HG03097 (cell line): Measurements from ENCODE around the gene ARFIP2.

Experiments
- ATAC-seq: cut with Tn5 transposase; IDR thresholded peaks from one replicate; pipeline ENCODE4 v1.9.1; 2021; ENCODE audit not compliant: unreplicated experiment, low FRiP score

The ARFIP2 gene

GRCh38 chr11:6448574-6448973 is 32.6 kb downstream of the ARFIP2 start:
- no peak for ATAC-seq

GRCh38 chr11:6443269-6444003 is 37.7 kb downstream of the ARFIP2 start:
- ATAC-seq: no peak

- no peak for ATAC-seq
These were observed 38.7 kb downstream of the ARFIP2 start for GRCh38 chr11:6442441-6442840.

- no peak for ATAC-seq
These were observed 40.2 kb downstream of the ARFIP2 start, which contains the start of gene HPX for GRCh38 chr11:6440906-6441358. Gene HPX, minus strand, starts transcription at chr11:6440987. Its CDS starts 24 bp downstream, at chr11:6440963.

- no peak for ATAC-seq
These were observed 42.1 kb downstream of the ARFIP2 start for GRCh38 chr11:6438979-6439571.

- no peak for ATAC-seq
These were observed 43.1 kb downstream of the ARFIP2 start for GRCh38 chr11:6437993-6438392.

- ATAC-seq: no peak
These were observed 43.7 kb downstream of the ARFIP2 start for GRCh38 chr11:6437423-6437822.

- ATAC-seq: no peak
These were observed 47.0 kb downstream of the ARFIP2 start for GRCh38 chr11:6433998-6434660.

GRCh38 chr11:6431861-6432260 is 49.3 kb downstream of the ARFIP2 start:
- ATAC-seq: no peak

- ATAC-seq: no peak
These were observed 53.6 kb downstream of the ARFIP2 start for GRCh38 chr11:6427516-6427915.
